RWPE2 (cell line): Measurements from ENCODE around the gene CYP4F12.
A peak's percentile ranks its signal among the peaks of the same experiment; 100 is the strongest.

ENCODE experiments used
- ATAC-seq: fragments of 200-7000 bp; cut with Tn5 transposase; 3 replicates; pipeline ENCODE4 v1.9.1; 2021; ENCODE audit warnings: low read depth
- DNase-seq: peaks from one replicate; pipeline ENCODE4 v3.0.0-alpha.2; 2020; ENCODE audit warnings: low spot score
- H3K27ac ChIP-seq: fragments of 450-650 bp; 2 replicates; pipeline ENCODE4 v1.5.1; 2017; ENCODE audit warnings: mild to moderate bottlenecking; ENCODE audit not compliant: poor library complexity, severe bottlenecking
- H3K27me3 ChIP-seq: fragments of 250-450 bp; sonication (Bioruptor Pico); 2 replicates; pipeline ENCODE4 v1.5.1; 2021; ENCODE audit warnings: mild to moderate bottlenecking, moderate library complexity; ENCODE audit not compliant: insufficient read depth, poor library complexity, severe bottlenecking
- H3K36me3 ChIP-seq: fragments of 250-450 bp; sonication (Bioruptor Pico); 2 replicates; pipeline ENCODE4 v1.5.1; 2020; ENCODE audit warnings: low read depth, mild to moderate bottlenecking, moderate library complexity
- H3K4me1 ChIP-seq: fragments of 250-450 bp; sonication (Bioruptor Pico); 2 replicates; pipeline ENCODE4 v1.5.1; 2021; ENCODE audit warnings: mild to moderate bottlenecking, moderate library complexity; ENCODE audit not compliant: insufficient read depth, poor library complexity, severe bottlenecking
- H3K4me3 ChIP-seq: fragments of 250-450 bp; sonication (Bioruptor Pico); 2 replicates; pipeline ENCODE4 v1.5.1; 2021; ENCODE audit warnings: mild to moderate bottlenecking, moderate library complexity; ENCODE audit not compliant: severe bottlenecking
- H3K9me3 ChIP-seq: fragments of 250-450 bp; sonication (Bioruptor Pico); 2 replicates; pipeline ENCODE4 v1.5.1; 2021; ENCODE audit warnings: mild to moderate bottlenecking, moderate library complexity; ENCODE audit not compliant: severe bottlenecking
- CTCF ChIP-seq: fragments of 450-650 bp; IDR thresholded peaks from one replicate; pipeline ENCODE4 v1.5.1; 2017; ENCODE audit warnings: mild to moderate bottlenecking, moderate library complexity; ENCODE audit not compliant: poor library complexity, severe bottlenecking

Gene CYP4F12

GRCh38 chr19:15636026-15636425, 36.9 kb upstream of the CYP4F12 start:
- H3K4me3 ChIP-seq, result no peak overlapping the region
- peaks cover 3% of the 10 kb centered on the region for H3K4me1 ChIP-seq
- ATAC-seq (no peak), DNase-seq (no peak)
- no peaks in the 10 kb centered on the region for H3K36me3 ChIP-seq
- no peaks in the 10 kb centered on the region for H3K9me3 ChIP-seq
- no peak for TF ChIP-seq CTCF
- H3K27ac ChIP-seq, result no peak overlapping the region
- H3K27me3 ChIP-seq, result no peaks in the 10 kb centered on the region

GRCh38 chr19:15639596-15639995, 33.3 kb upstream of the CYP4F12 start:
- no peak overlapping the region for H3K27ac ChIP-seq
- ATAC-seq (no peak), DNase-seq (no peak)
- H3K36me3 ChIP-seq, result no peaks in the 10 kb centered on the region
- peaks cover 3% of the 10 kb centered on the region for H3K4me1 ChIP-seq
- no peaks in the 10 kb centered on the region for H3K27me3 ChIP-seq
- H3K9me3 ChIP-seq, result no peaks in the 10 kb centered on the region
- no peak overlapping the region for H3K4me3 ChIP-seq
- TF ChIP-seq CTCF, result no peak

GRCh38 chr19:15640294-15640903, 32.5 kb upstream of the CYP4F12 start, which contains the start of gene CYP4F3:
TSS of gene CYP4F3 (plus strand) at chr19:15640897. CDS start at chr19:15641416, 519 bp downstream.
- no peak for TF ChIP-seq CTCF
- DNase-seq (peak; percentile 86), ATAC-seq (peak; percentile 97)
- H3K4me1 ChIP-seq, result peaks cover 3% of the 10 kb centered on the region
- no peak within 1 kb of the TSS for H3K27ac ChIP-seq
- no peaks in the 10 kb centered on the region for H3K9me3 ChIP-seq
- H3K4me3 ChIP-seq, result no peak within 1 kb of the TSS
- no peaks in the 10 kb centered on the region for H3K36me3 ChIP-seq
- H3K27me3 ChIP-seq, result no peaks in the 10 kb centered on the region

GRCh38 chr19:15640904-15641597, 31.8 kb upstream of the CYP4F12 start:
- H3K36me3 ChIP-seq, result no peaks in the 10 kb centered on the region
- DNase-seq (no peak), ATAC-seq (peak; percentile 55)
- H3K9me3 ChIP-seq, result no peaks in the 10 kb centered on the region
- H3K27ac ChIP-seq, result no peak overlapping the region
- H3K27me3 ChIP-seq, result no peaks in the 10 kb centered on the region
- no peak for TF ChIP-seq CTCF
- H3K4me3 ChIP-seq, result no peak overlapping the region
- H3K4me1 ChIP-seq, result peaks cover 3% of the 10 kb centered on the region
